IPS-11a (cell line): ENCODE data around the gene GET3.
A peak's percentile ranks its signal among the peaks of the same experiment; 100 is the strongest.
"Not testable (repeated sequence)": the region's sequence is repeated elsewhere in the genome, so short reads cannot be mapped to it uniquely, and the experiment has no call there.

Experiments
- H3K4me3 ChIP-seq: one replicate; pipeline ENCODE4 v1.5.1; 2013; ENCODE audit warnings: low read depth, low read length, control low read depth

GET3 gene

GRCh38 chr19:12736995-12737834 is at the start of gene GET3:
Gene GET3, plus strand, starts transcription at chr19:12737497. Its CDS starts 9 bp downstream, at chr19:12737506.
- H3K4me3 ChIP-seq, result peak within 1 kb of the TSS; percentile 92

GRCh38 chr19:12689012-12689411 is 48.3 kb upstream of the GET3 start:
- H3K4me3 ChIP-seq, result no peak overlapping the region

GRCh38 chr19:12689581-12690216 is 47.6 kb upstream of the GET3 start:
- no peak overlapping the region for H3K4me3 ChIP-seq

DNA sequence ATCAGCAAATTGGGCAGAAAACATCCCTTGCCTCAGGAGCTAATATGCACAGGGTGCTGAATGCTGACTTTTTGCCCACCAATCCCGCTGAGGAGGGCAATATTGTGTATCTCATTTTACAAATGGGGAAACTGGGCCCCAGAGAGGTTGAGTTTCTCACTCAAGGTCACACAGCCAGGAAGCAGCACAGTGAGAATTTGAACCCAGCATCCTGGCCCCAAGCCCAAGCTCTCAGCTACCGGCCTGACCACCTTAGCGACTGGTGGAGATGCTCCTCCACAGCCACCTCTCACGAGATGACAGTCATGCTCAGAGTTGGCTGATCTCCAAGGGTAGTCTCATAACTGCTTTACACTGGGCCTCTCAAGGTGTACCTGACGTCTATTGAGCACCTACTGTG is 44.3 kb upstream of the GET3 start:
- H3K4me3 ChIP-seq, result no peak overlapping the region

DNA sequence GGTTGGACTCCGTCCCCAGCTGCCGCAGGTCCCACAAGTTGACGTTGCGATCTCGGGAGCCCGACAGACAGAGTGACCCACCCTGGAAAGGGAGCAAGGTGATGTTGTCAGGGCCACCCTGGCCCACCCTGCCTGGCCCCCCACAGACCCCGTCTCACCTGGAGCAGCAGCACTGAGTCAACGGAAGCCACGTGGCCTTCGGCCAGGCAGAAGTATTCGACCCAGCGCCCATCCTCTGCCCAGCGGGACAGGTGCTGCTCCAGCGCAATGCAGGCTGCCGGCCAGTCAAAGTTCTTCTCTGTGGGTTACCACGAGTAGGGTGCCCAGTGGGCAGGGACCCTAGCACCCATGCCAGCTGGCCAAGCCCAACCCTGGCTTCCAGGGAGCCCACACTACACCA is 42.7 kb upstream of the GET3 start:
- H3K4me3 ChIP-seq, result no peak overlapping the region

- H3K4me3 ChIP-seq, result no peak overlapping the region
Observed at GRCh38 chr19:12695096-12695495, 42.2 kb upstream of the GET3 start.

GRCh38 chr19:12695514-12695913 is 41.8 kb upstream of the GET3 start:
- H3K4me3 ChIP-seq, result peak overlapping the region; percentile 27

DNA sequence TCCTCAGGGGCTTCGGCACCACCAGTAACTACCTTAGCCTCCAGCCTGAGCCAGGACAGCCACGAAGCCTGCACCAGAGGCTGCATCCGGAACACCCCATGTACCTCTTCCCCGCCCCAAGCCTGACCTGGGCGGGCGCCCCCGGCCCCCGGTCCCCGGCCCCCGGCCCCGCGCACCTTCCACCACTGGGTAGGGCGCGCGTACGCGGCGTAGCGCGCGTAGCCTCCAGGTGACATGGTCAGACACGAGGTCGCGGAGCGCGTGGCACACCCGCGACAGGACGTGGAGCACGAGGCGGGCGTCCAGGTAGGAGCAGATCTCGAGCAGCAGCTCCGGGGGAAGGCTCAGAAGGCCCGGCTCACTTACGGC is 41.3 kb upstream of the GET3 start:
- peak overlapping the region; percentile 88 for H3K4me3 ChIP-seq

DNA sequence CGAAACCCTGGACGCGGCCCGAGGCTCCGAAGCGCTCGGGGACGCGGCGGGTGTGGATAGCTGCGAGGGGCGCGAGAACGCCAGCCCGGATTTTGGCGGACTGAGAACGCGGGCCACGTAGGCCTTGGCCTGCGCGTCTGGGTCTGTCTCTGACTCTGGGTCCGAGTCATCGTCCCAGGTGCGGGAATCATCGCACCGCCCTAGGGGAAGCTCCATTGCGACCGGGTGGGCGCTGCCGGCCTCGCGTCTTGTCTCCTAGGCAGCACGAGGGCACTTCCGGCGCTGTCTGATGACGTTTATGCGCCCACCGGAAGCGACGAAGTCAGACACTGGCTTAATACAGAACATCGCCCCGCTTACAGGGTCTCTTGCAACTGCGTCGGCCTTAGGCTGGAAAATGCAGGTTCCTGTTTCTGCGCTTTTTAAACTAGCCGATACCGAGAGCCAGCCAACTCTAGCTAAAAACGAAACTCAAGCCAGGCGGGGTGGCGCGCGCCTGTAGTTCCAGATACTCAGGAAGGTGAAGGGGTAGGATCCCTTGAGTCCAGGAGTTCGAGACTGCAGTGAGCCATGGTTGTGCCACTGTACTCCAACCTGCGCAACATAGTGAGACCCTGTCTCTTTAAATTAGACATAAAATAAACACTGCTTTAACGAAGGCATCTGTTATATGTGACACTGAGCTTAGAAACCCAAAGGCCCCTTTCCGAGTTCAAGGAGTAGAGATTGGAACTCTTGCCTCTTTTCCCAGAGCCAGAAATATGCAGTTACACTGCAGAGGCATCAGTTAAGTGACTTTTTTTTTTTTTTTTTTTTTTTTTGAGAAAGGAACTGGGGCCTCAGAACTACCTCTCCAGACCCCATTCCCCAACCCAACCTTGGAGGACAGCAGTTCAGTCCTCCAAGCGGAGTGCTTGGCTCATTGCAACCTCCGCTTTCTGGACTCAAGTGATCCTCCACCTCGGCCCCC is 40.6 kb upstream of the GET3 start, which contains the start of gene FBXW9:
FBXW9 (minus strand) TSS at position 266 of the 970 bp plus-strand sequence; CDS start at position 216, 50 bp downstream.
- H3K4me3 ChIP-seq, result peak within 1 kb of the TSS; percentile 88

GRCh38 chr19:12697425-12697824 is 39.9 kb upstream of the GET3 start:
- H3K4me3 ChIP-seq, result not testable (repeated sequence)

DNA sequence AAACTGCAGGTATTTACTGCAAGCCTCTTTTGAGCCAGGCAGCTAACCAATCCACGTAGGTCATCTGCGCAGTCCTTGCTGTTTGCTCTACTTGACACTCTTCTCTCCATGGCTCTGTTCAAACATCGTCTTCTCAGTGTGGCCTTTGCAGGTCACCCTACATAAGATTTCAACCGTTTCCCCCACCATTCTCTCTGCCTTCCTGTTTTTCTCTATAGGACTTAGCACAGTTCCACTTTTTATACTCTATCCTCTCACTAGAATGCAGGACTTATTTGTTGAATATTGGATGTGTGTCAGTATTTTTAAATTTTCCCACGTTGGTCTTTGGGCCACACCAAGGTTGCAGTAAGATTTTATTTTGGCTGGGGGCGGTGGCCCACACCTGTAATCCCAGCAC is 39.2 kb upstream of the GET3 start:
- H3K4me3 ChIP-seq, result no peak overlapping the region

DNA sequence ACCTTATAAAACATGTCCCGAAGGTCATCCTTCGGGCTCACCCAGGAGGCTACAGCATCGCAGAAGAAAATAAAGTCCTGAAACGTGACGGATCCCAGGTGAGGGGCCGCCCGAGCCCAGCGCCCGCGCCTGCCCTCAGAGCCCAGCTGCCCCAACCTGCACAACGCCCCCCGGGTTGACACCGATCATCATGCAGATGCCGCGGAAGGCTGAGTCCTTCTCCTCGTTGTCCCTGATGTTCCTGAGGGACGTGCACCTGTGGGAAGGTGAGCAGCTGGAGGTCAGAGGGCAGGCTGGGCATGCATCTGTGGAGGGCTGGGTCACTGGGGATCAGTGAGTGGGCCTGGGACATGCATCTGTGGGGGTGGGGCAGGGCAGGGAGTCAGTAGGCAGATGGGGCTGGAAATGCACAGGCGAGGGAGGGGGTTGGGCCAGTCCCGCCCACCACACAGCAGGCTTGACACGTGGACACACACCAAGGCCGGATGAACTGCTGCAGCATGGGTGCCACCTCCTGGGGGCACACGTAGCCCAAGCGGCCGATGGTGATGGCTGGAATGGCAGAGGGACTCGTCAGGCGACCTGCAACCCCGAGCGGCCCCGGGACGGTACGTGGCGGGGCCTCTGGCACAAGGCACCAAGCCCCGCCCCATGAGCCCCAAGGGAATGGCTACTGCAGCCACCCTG is 35.6 kb upstream of the GET3 start:
- H3K4me3 ChIP-seq, result no peak overlapping the region

GRCh38 chr19:12703046-12703445 is 34.3 kb upstream of the GET3 start:
- no peak overlapping the region for H3K4me3 ChIP-seq

DNA sequence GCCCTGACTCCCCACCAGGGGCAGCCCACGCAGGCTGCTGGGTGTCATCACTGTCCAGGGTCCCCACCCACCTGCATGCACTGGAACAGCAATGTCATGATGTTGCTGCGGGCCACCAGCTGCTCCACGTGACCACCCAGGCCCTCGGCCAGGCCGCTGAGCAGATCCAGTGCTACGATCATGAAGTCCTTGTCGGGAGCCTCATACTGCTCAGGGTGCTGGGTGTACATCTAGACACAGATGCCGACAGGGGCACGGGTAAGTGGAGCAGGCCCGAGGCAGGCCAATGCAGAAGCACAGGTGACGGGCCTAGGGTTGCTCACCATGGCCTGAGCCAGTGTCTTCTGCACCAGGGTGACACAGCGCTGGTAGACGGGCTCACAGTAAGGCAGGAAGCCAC is 32.1 kb upstream of the GET3 start:
- H3K4me3 ChIP-seq, result no peak overlapping the region

DNA sequence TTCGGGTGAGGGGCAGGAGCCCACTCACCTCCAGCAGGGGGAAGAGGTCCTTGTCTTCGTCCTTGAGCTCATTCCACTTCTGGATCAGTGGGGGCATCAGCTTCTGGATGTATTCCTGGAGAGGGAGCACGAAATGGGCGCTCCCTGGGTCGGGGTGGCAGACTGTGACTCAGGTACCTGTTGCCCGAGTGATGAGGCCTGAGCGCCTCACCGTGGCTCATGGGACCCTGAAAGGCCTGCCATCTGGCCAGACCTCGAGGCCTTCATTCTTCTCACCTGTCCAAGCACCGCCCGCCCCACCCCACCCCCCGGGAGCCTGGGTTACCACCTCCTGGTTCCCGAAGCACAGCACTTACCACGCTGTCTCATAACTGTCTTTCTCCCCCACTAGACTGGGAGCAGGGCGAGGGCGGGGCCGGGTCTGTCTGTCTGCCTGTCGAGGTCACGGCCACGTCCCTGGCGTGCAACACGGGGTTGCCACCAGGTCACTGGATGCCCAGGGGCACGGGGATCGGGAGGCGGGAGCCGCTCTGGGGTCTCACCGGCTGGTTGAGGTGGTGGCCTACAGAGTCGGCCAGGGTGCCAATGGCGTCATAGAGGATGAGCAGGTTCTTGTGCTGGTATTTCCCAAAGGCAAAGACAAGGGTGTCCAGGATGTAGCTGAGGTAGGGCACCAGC is 31.5 kb upstream of the GET3 start:
- no peak overlapping the region for H3K4me3 ChIP-seq

DNA sequence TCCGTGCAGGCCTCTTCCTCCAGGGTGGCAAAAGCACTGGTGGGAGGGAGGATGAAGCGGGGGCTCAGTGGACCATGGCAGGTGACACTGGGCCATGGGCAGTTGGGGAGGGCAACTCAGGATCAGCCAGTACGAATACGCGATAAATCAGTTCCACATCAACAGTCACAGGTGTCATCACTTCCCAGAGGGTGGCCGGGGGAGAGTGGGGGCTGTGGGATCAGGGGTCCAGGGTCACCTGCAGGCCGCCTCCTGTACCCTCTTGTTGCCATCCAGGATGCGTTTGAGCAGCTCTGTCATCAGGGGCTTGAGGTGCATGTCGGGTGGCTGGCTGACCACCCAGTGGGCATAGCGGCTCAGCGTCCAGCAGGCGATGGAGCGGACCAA is 31.0 kb upstream of the GET3 start:
- H3K4me3 ChIP-seq, result no peak overlapping the region

DNA sequence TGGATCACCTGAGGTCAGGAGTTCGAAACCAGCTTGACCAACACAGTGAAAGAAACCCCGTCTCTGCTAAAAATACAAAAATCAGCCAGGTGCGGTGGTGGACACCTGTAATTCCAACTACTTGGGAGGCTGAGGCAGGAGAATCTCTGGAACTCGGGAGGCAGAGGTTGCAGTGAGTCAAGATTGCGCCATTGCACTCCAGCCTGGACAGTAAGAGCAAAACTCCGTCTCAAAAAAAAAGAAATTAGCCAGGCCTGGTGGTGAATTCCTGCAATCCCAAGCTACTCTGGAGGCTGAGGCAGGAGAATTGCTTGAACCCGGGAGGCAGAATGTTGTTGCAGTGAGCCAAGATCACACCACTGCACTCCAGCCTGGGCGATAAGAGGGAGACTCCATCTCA is 28.7 kb upstream of the GET3 start:
- no peak overlapping the region for H3K4me3 ChIP-seq

DNA sequence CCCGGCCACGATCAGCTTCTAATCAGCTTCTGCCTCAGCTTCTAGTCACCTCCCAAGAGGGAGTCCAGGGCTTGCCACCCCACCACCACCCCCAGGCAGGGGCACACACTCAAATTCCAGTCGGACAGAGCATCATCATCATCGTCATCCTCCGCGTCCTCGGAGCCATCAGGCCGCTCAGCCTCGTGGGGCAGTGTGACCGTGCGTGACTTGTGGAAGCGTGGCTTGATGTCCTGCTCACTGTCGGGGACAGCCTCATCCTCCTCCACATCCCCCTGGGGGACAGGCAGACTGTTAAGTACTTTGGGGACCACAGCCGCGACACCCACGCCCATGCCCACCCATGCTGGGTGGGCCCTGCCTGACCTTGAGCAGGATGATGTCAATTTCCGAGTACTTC is 26.1 kb upstream of the GET3 start:
- H3K4me3 ChIP-seq, result no peak overlapping the region

- not testable (repeated sequence) for H3K4me3 ChIP-seq
Observed at GRCh38 chr19:12712077-12712476, 25.2 kb upstream of the GET3 start.

DNA sequence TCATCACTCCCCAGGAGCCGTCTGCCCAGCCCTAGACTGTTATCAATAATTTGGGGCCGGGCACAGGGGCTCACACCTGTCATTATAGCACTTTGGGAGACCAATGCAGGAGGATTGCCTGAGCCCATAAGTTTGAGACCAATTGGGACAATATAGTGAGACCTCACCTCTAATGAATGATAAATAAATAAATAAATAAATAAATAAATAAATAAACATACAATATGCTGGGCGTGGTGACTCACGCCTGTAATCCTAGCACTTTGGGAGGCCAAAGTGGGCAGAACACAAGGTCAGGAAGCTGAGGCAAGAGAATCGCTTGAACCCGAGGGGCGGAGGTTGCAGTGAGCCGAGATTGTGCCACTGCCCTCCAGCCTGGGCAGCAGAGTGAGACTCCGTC is 24.0 kb upstream of the GET3 start:
- not testable (repeated sequence) for H3K4me3 ChIP-seq
